Activated CD8-positive, alpha-beta memory T cell treated with anti-CD3 and anti-CD28 coated beads for 48 hours (primary cell): ENCODE measurements around the gene OR14A16.

Source experiments
- DNase-seq, 3 experiments: peaks; one replicate each; pipeline ENCODE4 v3.0.0-alpha.2; 2020; ENCODE audit warnings: low read depth in 2 of 3, low spot score in 2 of 3

Gene OR14A16

GRCh38 chr1:247824023-247824422 lies at the start of gene OR14A16:
TSS of gene OR14A16 (minus strand) at chr1:247824119. CDS start at chr1:247815729, 8,390 bp downstream.
- no peak for DNase-seq

- DNase-seq, result no peak
Measured at GRCh38 chr1:247865416-247865815, 41.5 kb upstream of the OR14A16 start.

- no peak for DNase-seq
Measured at GRCh38 chr1:247864644-247865043, 40.7 kb upstream of the OR14A16 start.

GRCh38 chr1:247862756-247863155 lies 38.8 kb upstream of the OR14A16 start:
- DNase-seq, result no peak

- DNase-seq, result no peak
Measured at GRCh38 chr1:247857985-247858619, 34.2 kb upstream of the OR14A16 start.

- peak in 2 of 3 experiments; percentile 3 to 6 for DNase-seq
Measured at GRCh38 chr1:247857069-247857984, 33.4 kb upstream of the OR14A16 start, which contains the start of gene TRIM58. TSS of gene TRIM58 (plus strand) at chr1:247857187. CDS start at chr1:247857247, 60 bp downstream.

- no peak for DNase-seq
Measured at GRCh38 chr1:247855911-247856310, 32.0 kb upstream of the OR14A16 start.

GRCh38 chr1:247854899-247855545 lies 31.1 kb upstream of the OR14A16 start:
- no peak for DNase-seq

- no peak for DNase-seq
Measured at GRCh38 chr1:247849616-247850015, 25.7 kb upstream of the OR14A16 start.

- no peak for DNase-seq
Measured at GRCh38 chr1:247848346-247848745, 24.4 kb upstream of the OR14A16 start.

GRCh38 chr1:247845693-247846017 lies 21.7 kb upstream of the OR14A16 start:
- no peak for DNase-seq

- DNase-seq, result no peak
Measured at GRCh38 chr1:247845011-247845692, 21.2 kb upstream of the OR14A16 start.

- no peak for DNase-seq
Measured at GRCh38 chr1:247843411-247843810, 19.5 kb upstream of the OR14A16 start.

- no peak for DNase-seq
Measured at GRCh38 chr1:247841796-247842195, 17.9 kb upstream of the OR14A16 start, which contains the start of gene OR11L1. TSS of gene OR11L1 (minus strand) at chr1:247841896. CDS start at chr1:247841896, 0 bp downstream.

GRCh38 chr1:247840818-247841217 lies 16.9 kb upstream of the OR14A16 start:
- DNase-seq, result no peak

- DNase-seq, result no peak
Measured at GRCh38 chr1:247833601-247834000, 9.7 kb upstream of the OR14A16 start.

GRCh38 chr1:247829656-247830055 lies 5.7 kb upstream of the OR14A16 start:
- DNase-seq, result no peak

GRCh38 chr1:247825362-247825761 lies 1.4 kb upstream of the OR14A16 start:
- DNase-seq, result no peak

- no peak for DNase-seq
Measured at GRCh38 chr1:247822060-247822459, 1.9 kb downstream of the OR14A16 start.

- DNase-seq, result no peak
Measured at GRCh38 chr1:247812637-247813036, 11.3 kb downstream of the OR14A16 start.

GRCh38 chr1:247797518-247797917 lies 26.4 kb downstream of the OR14A16 start:
- DNase-seq, result no peak
